Measurements from ENCODE around the gene TDP2.

Gene TDP2

GRCh38 chr6:24613361-24614042 is 53.2 kb downstream of the TDP2 start:
- DNase-seq (ENCODE audit: low read depth), result no peak
- H3K4me3 ChIP-seq (ENCODE audit: low read length), result no peak overlapping the region
- no peaks in the 10 kb centered on the region for H3K27me3 ChIP-seq (replicated peaks; ENCODE audit: control insufficient read depth, insufficient read depth, low read length)

GRCh38 chr6:24610672-24611071 is 56.0 kb downstream of the TDP2 start:
- no peak for DNase-seq (ENCODE audit: low read depth)
- Histone ChIP-seq H3K4me1 (ENCODE audit: control insufficient read depth, insufficient read depth, low read length) (peaks cover 4% of the 10 kb centered on the region), H3K36me3 (ENCODE audit: control insufficient read depth, insufficient read depth, low read length, severe bottlenecking) (no peaks in the 10 kb centered on the region), H3K9ac (ENCODE audit: low read length) (no peak overlapping the region), H3K4me3 (ENCODE audit: low read length) (no peak overlapping the region), H3K9me3 (ENCODE audit: control insufficient read depth, low read length) (no peaks in the 10 kb centered on the region), H3K27me3 (replicated peaks; ENCODE audit: control insufficient read depth, insufficient read depth, low read length) (no peaks in the 10 kb centered on the region)

More at GRCh38 chr6:24613361-24614042, 53.2 kb downstream of the TDP2 start:
- Histone ChIP-seq H3K9ac (ENCODE audit: low read length) (no peak overlapping the region), H3K36me3 (ENCODE audit: control insufficient read depth, insufficient read depth, low read length, severe bottlenecking) (no peaks in the 10 kb centered on the region), H3K9me3 (ENCODE audit: control insufficient read depth, low read length) (no peaks in the 10 kb centered on the region), H3K4me1 (ENCODE audit: control insufficient read depth, insufficient read depth, low read length) (peaks cover 4% of the 10 kb centered on the region)

- no peak for DNase-seq (ENCODE audit: low read depth)
- Histone ChIP-seq H3K9ac (ENCODE audit: low read length) (no peak overlapping the region), H3K36me3 (ENCODE audit: control insufficient read depth, insufficient read depth, low read length, severe bottlenecking) (no peaks in the 10 kb centered on the region), H3K27me3 (replicated peaks; ENCODE audit: control insufficient read depth, insufficient read depth, low read length) (peaks cover 4% of the 10 kb centered on the region), H3K4me3 (ENCODE audit: low read length) (no peak overlapping the region), H3K4me1 (ENCODE audit: control insufficient read depth, insufficient read depth, low read length) (peaks cover 3% of the 10 kb centered on the region), H3K9me3 (ENCODE audit: control insufficient read depth, low read length) (no peaks in the 10 kb centered on the region)
Observed at GRCh38 chr6:24607310-24608105, 59.2 kb downstream of the TDP2 start.

GRCh38 chr6:24606200-24606930 is 60.3 kb downstream of the TDP2 start:
- Histone ChIP-seq H3K27me3 (replicated peaks; ENCODE audit: control insufficient read depth, insufficient read depth, low read length) (peaks cover 4% of the 10 kb centered on the region), H3K36me3 (ENCODE audit: control insufficient read depth, insufficient read depth, low read length, severe bottlenecking) (no peaks in the 10 kb centered on the region), H3K4me1 (ENCODE audit: control insufficient read depth, insufficient read depth, low read length) (peaks cover 3% of the 10 kb centered on the region), H3K9me3 (ENCODE audit: control insufficient read depth, low read length) (no peaks in the 10 kb centered on the region), H3K9ac (ENCODE audit: low read length) (no peak overlapping the region), H3K4me3 (ENCODE audit: low read length) (no peak overlapping the region)
- no peak for DNase-seq (ENCODE audit: low read depth)

- Histone ChIP-seq H3K9me3 (ENCODE audit: control insufficient read depth, low read length) (no peaks in the 10 kb centered on the region), H3K36me3 (ENCODE audit: control insufficient read depth, insufficient read depth, low read length, severe bottlenecking) (no peaks in the 10 kb centered on the region), H3K4me1 (ENCODE audit: control insufficient read depth, insufficient read depth, low read length) (peaks cover 3% of the 10 kb centered on the region), H3K27me3 (replicated peaks; ENCODE audit: control insufficient read depth, insufficient read depth, low read length) (peaks cover 17% of the 10 kb centered on the region), H3K4me3 (ENCODE audit: low read length) (no peak overlapping the region), H3K9ac (ENCODE audit: low read length) (no peak overlapping the region)
- no peak for DNase-seq (ENCODE audit: low read depth)
Observed at GRCh38 chr6:24603241-24603640, 63.5 kb downstream of the TDP2 start.

GRCh38 chr6:24600903-24601302 is 65.8 kb downstream of the TDP2 start:
- H3K4me1 ChIP-seq (ENCODE audit: control insufficient read depth, insufficient read depth, low read length), result peaks cover 3% of the 10 kb centered on the region
- no peak for DNase-seq (ENCODE audit: low read depth)

More at GRCh38 chr6:24600903-24601302, 65.8 kb downstream of the TDP2 start:
- Histone ChIP-seq H3K4me3 (ENCODE audit: low read length) (no peak overlapping the region), H3K27me3 (replicated peaks; ENCODE audit: control insufficient read depth, insufficient read depth, low read length) (peaks cover 18% of the 10 kb centered on the region), H3K36me3 (ENCODE audit: control insufficient read depth, insufficient read depth, low read length, severe bottlenecking) (no peaks in the 10 kb centered on the region), H3K9me3 (ENCODE audit: control insufficient read depth, low read length) (no peaks in the 10 kb centered on the region), H3K9ac (ENCODE audit: low read length) (no peak overlapping the region)
